ENCODE data around the gene DHRS3. TPM values are rescaled to one million over a fixed set of nuclear protein-coding genes. Genes with fewer than 3 reads are reported as not detected.

The DHRS3 gene
- total RNA-seq, 5 donors from 2014 or later (not counting 1 experiment from before 2014, with no cell fraction given) = 56.4 to 107 (median 90.8) TPM

DNA sequence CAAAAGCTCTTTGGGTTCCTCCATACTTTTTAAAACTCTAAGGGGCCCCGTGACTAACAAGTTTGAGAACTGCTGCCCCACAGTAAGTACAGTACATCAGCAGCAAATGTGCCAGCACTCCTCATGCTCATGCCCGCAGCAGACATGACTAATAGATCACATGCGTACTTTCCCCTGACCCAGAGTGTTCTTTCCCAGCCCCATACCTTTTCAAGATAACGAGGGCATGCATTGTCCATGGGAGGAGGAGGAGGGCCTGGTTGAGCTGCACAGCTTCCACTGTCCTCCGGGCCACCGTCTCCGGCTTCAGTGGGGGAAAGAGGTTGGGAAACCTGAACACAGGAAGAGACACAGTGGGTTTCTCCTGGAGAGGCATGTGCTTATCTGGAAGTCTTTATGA, 45.5 kb downstream of the DHRS3 start:
- Mint-ChIP-seq H3K9me3 (no peaks in the 10 kb centered on the region), H3K36me3 (peaks cover 40% of the 10 kb centered on the region), H3K4me3 (no peak overlapping the region), H3K27me3 (no peaks in the 10 kb centered on the region), H3K27ac (peak overlapping the region in 1 of 2 donors; percentile 28), H3K4me1 (no peaks in the 10 kb centered on the region)
- Histone ChIP-seq H3K27ac (ENCODE audit: low read length) (no peak overlapping the region), H3K4me3 (ENCODE audit: control insufficient read depth in 1 of 2, extremely low read depth in 1 of 2, low read length in 1 of 2) (no peak overlapping the region), H3K9me3 (no peaks in the 10 kb centered on the region), H3K36me3 (ENCODE audit: control insufficient read depth in 2 of 2, extremely low read depth in 1 of 2, insufficient read depth in 1 of 2, low read length in 1 of 2) (peaks cover 23 to 35% of the 10 kb centered on the region in 2 donors), H3K4me1 (ENCODE audit: control insufficient read depth in 1 of 2, extremely low read depth in 1 of 2, insufficient read depth in 2 of 2, low read length in 2 of 2) (no peaks in the 10 kb centered on the region), H3K27me3 (replicated peaks in 1 of 2; ENCODE audit: control insufficient read depth in 2 of 2, extremely low read depth in 1 of 2, insufficient read depth in 2 of 2, low read length in 1 of 2) (no peaks in the 10 kb centered on the region)
- DNase-seq (no peak), ATAC-seq (replicated peaks in 1 of 4) (no peak)
- 91% methylated on average over 4 of the region's 7 CpGs for WGBS (ENCODE audit: insufficient coverage)
- ChIA-PET CTCF (no interaction called here), POLR2A (interaction anchor here in 1 of 2 donors (0.7 kb wide), 1 partner anchor 272 kb away, joined by 3 read pairs; no protein-coding TSS in a partner anchor)

DNA sequence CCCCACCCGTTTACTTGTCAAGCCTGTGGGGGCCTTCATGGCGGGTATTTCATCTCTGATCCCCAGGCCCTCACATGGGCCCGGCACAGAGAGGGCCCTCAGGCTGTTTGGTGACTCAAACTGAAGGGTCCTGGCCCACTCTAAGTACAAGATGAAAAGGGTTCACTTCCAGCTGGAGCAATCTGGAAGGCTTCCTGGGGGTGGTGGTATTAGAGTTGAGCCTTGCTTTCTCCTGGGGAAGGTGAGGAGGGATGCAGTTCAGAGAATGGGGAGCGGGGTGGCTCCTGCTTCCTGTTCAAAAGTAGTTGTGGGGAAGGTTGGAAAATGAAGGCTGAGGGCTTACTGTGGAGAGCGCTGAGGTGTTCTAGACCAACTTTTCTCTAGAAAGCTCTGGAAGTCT, 47.7 kb downstream of the DHRS3 start:
- Mint-ChIP-seq H3K4me1 (no peaks in the 10 kb centered on the region), H3K4me3 (no peak overlapping the region), H3K27ac (peak overlapping the region in 1 of 2 donors; percentile 49), H3K27me3 (no peaks in the 10 kb centered on the region), H3K9me3 (no peaks in the 10 kb centered on the region), H3K36me3 (peaks cover 44% of the 10 kb centered on the region)
- no peaks in the 10 kb centered on the region for H3K27me3 ChIP-seq (replicated peaks in 1 of 2; ENCODE audit: control insufficient read depth in 2 of 2, extremely low read depth in 1 of 2, insufficient read depth in 2 of 2, low read length in 1 of 2)
- H3K4me1 ChIP-seq (ENCODE audit: control insufficient read depth in 1 of 2, extremely low read depth in 1 of 2, insufficient read depth in 2 of 2, low read length in 2 of 2) = no peaks in the 10 kb centered on the region
- H3K4me3 ChIP-seq (ENCODE audit: control insufficient read depth in 1 of 2, extremely low read depth in 1 of 2, low read length in 1 of 2) = no peak overlapping the region
- CTCF ChIA-PET = no interaction called here
- ATAC-seq (replicated peaks in 1 of 4) = no peak
- WGBS (ENCODE audit: insufficient coverage) = 77% methylated on average over 3 of the region's 5 CpGs
- DNase-seq = no peak
- no peaks in the 10 kb centered on the region for H3K9me3 ChIP-seq
- H3K36me3 ChIP-seq (ENCODE audit: control insufficient read depth in 2 of 2, extremely low read depth in 1 of 2, insufficient read depth in 1 of 2, low read length in 1 of 2) = peaks cover 12 to 33% of the 10 kb centered on the region in 2 donors
- POLR2A ChIA-PET = no interaction called here
- no peak overlapping the region for H3K27ac ChIP-seq (ENCODE audit: low read length)

DNA sequence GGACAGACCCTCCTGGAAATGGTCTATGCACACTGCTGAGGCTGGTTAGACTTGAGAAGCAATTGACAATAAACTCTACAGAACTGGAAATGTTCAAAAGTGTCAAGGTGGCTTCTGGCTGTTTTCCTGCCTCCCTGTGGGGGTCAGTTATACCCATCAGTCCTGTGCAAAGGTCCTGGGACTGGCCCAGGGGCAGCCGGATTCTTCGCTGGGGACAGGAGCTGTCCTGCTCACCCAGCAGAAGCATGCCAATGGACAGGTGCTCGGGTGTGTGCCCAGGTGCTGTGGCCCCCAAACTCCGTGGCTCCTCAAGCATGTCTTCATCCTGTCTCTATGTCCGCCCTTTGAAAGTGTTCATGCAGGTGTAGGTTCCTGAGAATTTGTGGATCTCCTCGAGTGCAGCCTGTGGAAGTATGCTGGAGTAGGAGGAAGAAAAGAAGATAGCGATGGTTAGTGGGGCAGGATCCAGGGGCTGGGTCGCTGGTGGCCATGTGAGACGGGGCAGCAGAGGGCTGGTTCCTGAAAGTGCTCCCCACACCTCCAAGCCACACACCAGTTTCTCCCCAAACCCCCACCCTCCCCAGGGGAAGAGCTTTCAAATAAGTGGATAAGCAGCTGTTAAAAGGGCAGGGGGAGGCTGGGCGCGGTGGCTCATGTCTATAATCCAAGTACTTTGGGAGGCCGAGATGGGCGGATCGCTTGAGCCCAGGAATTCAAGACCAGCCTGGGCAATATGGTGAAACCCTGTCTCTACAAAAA, 49.8 kb downstream of the DHRS3 start:
- no peak for ATAC-seq (replicated peaks in 1 of 4)
- no peak overlapping the region for H3K4me3 ChIP-seq (ENCODE audit: control insufficient read depth in 1 of 2, extremely low read depth in 1 of 2, low read length in 1 of 2)
- H3K27ac Mint-ChIP-seq = peak overlapping the region in 1 of 2 donors; percentile 22
- no peaks in the 10 kb centered on the region for H3K4me1 ChIP-seq (ENCODE audit: control insufficient read depth in 1 of 2, extremely low read depth in 1 of 2, insufficient read depth in 2 of 2, low read length in 2 of 2)
- no peak overlapping the region for H3K4me3 Mint-ChIP-seq
- H3K9me3 Mint-ChIP-seq = peaks cover 6 to 14% (median 13%) of the 10 kb centered on the region in 3 donors
- H3K27ac ChIP-seq (ENCODE audit: low read length) = no peak overlapping the region
- H3K9me3 ChIP-seq = no peaks in the 10 kb centered on the region
- H3K27me3 Mint-ChIP-seq = no peaks in the 10 kb centered on the region
- DNase-seq = no peak
- 78% methylated on average over 3 of the region's 14 CpGs for WGBS (ENCODE audit: insufficient coverage)
- no peaks in the 10 kb centered on the region for H3K4me1 Mint-ChIP-seq
- peaks cover 8 to 21% of the 10 kb centered on the region in 2 donors for H3K36me3 ChIP-seq (ENCODE audit: control insufficient read depth in 2 of 2, extremely low read depth in 1 of 2, insufficient read depth in 1 of 2, low read length in 1 of 2)
- POLR2A ChIA-PET = no interaction called here
- CTCF ChIA-PET = interaction anchor here (0.6 to 1.2 kb wide), 2 partner anchors 73 to 295 kb away, joined by 3 to 4 read pairs; no protein-coding TSS in a partner anchor
- H3K27me3 ChIP-seq (replicated peaks in 1 of 2; ENCODE audit: control insufficient read depth in 2 of 2, extremely low read depth in 1 of 2, insufficient read depth in 2 of 2, low read length in 1 of 2) = no peaks in the 10 kb centered on the region
- H3K36me3 Mint-ChIP-seq = peaks cover 47% of the 10 kb centered on the region

DNA sequence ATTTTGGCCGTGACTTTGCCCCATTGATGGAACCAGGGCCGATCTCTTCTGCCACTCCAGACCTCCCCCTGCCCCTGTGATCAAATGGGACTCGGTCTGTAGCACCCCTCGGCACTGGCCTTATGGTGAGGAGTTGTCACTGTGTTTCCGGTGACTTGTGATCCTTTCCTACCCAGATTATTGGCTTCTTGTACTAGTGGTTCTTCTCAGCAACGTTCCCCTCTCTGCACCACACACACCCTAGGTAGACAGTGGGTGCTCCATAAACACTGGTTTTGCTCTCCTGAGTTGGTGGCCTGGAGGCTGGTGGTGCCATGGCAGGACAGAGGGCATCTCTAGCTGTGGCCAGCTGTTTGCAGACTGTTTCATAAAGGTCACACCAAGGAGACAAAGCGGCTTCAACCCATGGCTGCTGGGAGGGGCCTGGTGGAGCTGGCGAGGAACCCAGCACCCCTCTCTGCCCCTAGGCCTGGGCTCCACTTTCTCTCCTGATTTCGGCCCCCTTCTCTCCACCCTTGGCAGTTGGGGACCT, 50.7 kb downstream of the DHRS3 start:
- no peaks in the 10 kb centered on the region for H3K4me1 Mint-ChIP-seq
- ATAC-seq (replicated peaks in 1 of 4) (peak in 2 of 4 experiments; percentile 20 to 24), DNase-seq (no peak)
- no peak overlapping the region for H3K4me3 ChIP-seq (ENCODE audit: control insufficient read depth in 1 of 2, extremely low read depth in 1 of 2, low read length in 1 of 2)
- peaks cover 47% of the 10 kb centered on the region for H3K36me3 Mint-ChIP-seq
- WGBS (ENCODE audit: insufficient coverage) = 89% methylated on average over 1 of the region's 9 CpGs
- H3K27ac ChIP-seq (ENCODE audit: low read length) = no peak overlapping the region
- no peak overlapping the region for H3K4me3 Mint-ChIP-seq
- H3K36me3 ChIP-seq (ENCODE audit: control insufficient read depth in 2 of 2, extremely low read depth in 1 of 2, insufficient read depth in 1 of 2, low read length in 1 of 2) = peaks cover 8 to 13% of the 10 kb centered on the region in 2 donors
- H3K9me3 Mint-ChIP-seq = peaks cover 13 to 23% (median 20%) of the 10 kb centered on the region in 3 donors
- H3K27me3 ChIP-seq (replicated peaks in 1 of 2; ENCODE audit: control insufficient read depth in 2 of 2, extremely low read depth in 1 of 2, insufficient read depth in 2 of 2, low read length in 1 of 2) = no peaks in the 10 kb centered on the region
- POLR2A ChIA-PET = no interaction called here
- no peaks in the 10 kb centered on the region for H3K27me3 Mint-ChIP-seq
- CTCF ChIA-PET = interaction anchor here in 1 of 2 donors (0.6 kb wide), 1 partner anchor 74 kb away, joined by 3 read pairs; no protein-coding TSS in a partner anchor
- no peaks in the 10 kb centered on the region for H3K9me3 ChIP-seq
- H3K4me1 ChIP-seq (ENCODE audit: control insufficient read depth in 1 of 2, extremely low read depth in 1 of 2, insufficient read depth in 2 of 2, low read length in 2 of 2) = no peaks in the 10 kb centered on the region
- peak overlapping the region; percentile 22 to 45 for H3K27ac Mint-ChIP-seq

DNA sequence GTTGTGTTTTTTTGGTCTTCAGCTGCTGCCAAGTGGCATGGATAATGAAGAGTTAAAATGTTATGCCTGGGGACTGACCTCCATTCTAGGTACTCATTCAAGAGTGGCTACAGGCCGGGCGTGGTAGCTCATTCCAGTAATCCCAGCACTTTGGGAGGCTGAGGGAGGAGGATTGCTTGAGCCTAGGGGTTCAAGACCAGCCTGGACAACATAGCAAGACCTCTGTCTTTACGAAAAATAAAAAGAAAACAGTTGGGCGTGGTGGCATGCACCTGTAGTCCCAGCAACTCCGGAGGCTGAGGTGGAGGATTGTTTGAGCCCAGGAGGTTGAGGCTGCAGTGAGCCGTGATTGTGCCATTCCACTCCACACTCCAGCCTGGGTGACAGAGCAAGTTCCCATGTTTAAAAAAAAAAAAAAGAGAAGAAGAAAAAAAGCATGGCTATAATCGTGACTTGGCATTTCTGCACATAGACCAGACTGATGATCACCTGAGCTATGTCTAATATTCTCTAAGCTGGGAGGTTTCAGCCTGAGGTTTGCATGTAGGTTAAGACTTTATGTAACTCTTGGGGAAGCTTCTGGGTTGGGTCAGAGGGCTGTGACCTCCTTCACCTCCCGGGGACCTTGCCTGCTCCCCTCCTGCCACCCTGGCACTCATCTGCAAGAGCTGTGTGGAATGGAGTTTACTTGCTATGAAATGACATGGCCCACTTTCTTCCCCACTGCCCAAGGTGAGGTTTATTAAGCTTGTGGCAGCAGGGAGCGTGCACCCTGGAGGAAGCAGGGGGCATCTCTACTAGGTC, 51.3 kb downstream of the DHRS3 start:
- no peak for DNase-seq
- Mint-ChIP-seq H3K36me3 (peaks cover 48% of the 10 kb centered on the region), H3K4me3 (no peak overlapping the region), H3K27me3 (no peaks in the 10 kb centered on the region), H3K9me3 (peaks cover 14 to 24% (median 22%) of the 10 kb centered on the region in 3 donors), H3K4me1 (no peaks in the 10 kb centered on the region), H3K27ac (peak overlapping the region in 1 of 2 donors; percentile 45)
- peaks cover 8 to 13% of the 10 kb centered on the region in 2 donors for H3K36me3 ChIP-seq (ENCODE audit: control insufficient read depth in 2 of 2, extremely low read depth in 1 of 2, insufficient read depth in 1 of 2, low read length in 1 of 2)
- H3K27me3 ChIP-seq (replicated peaks in 1 of 2; ENCODE audit: control insufficient read depth in 2 of 2, extremely low read depth in 1 of 2, insufficient read depth in 2 of 2, low read length in 1 of 2) = no peaks in the 10 kb centered on the region
- H3K27ac ChIP-seq (ENCODE audit: low read length) = no peak overlapping the region
- peak in 1 of 4 experiments; percentile 24 for ATAC-seq (replicated peaks in 1 of 4)
- no peaks in the 10 kb centered on the region for H3K9me3 ChIP-seq
- H3K4me1 ChIP-seq (ENCODE audit: control insufficient read depth in 1 of 2, extremely low read depth in 1 of 2, insufficient read depth in 2 of 2, low read length in 2 of 2) = no peaks in the 10 kb centered on the region
- ChIA-PET POLR2A (no interaction called here), CTCF (no interaction called here)
- 100% methylated on average over 2 of the region's 9 CpGs for whole genome bisulfite sequencing (ENCODE audit: insufficient coverage)
- H3K4me3 ChIP-seq (ENCODE audit: control insufficient read depth in 1 of 2, extremely low read depth in 1 of 2, low read length in 1 of 2) = no peak overlapping the region

- Mint-ChIP-seq H3K36me3 (peaks cover 48% of the 10 kb centered on the region), H3K4me1 (no peaks in the 10 kb centered on the region), H3K27ac (peak overlapping the region in 1 of 2 donors; percentile 36), H3K4me3 (no peak overlapping the region), H3K9me3 (peaks cover 14 to 24% (median 22%) of the 10 kb centered on the region in 3 donors), H3K27me3 (no peaks in the 10 kb centered on the region)
- Histone ChIP-seq H3K4me3 (ENCODE audit: control insufficient read depth in 1 of 2, extremely low read depth in 1 of 2, low read length in 1 of 2) (no peak overlapping the region), H3K27me3 (replicated peaks in 1 of 2; ENCODE audit: control insufficient read depth in 2 of 2, extremely low read depth in 1 of 2, insufficient read depth in 2 of 2, low read length in 1 of 2) (peaks cover 0 to 6% of the 10 kb centered on the region in 2 experiments), H3K27ac (ENCODE audit: low read length) (no peak overlapping the region), H3K9me3 (no peaks in the 10 kb centered on the region), H3K4me1 (ENCODE audit: control insufficient read depth in 1 of 2, extremely low read depth in 1 of 2, insufficient read depth in 2 of 2, low read length in 2 of 2) (no peaks in the 10 kb centered on the region), H3K36me3 (ENCODE audit: control insufficient read depth in 2 of 2, extremely low read depth in 1 of 2, insufficient read depth in 1 of 2, low read length in 1 of 2) (peaks cover 7 to 10% of the 10 kb centered on the region in 2 donors)
- ChIA-PET CTCF (no interaction called here), POLR2A (no interaction called here)
- ATAC-seq (replicated peaks in 1 of 4) = peak in 1 of 4 experiments; percentile 19
- DNase-seq = no peak
- WGBS (ENCODE audit: insufficient coverage) = 95% methylated on average over 7 of the region's 7 CpGs
Observed at GRCh38 chr1:12565966-12566352, 52.1 kb downstream of the DHRS3 start.

Measured in T-cell (primary cell).